ENCODE results near the gene FEV.
A peak's percentile ranks its signal among the peaks of the same experiment; 100 is the strongest.

Gene FEV

GRCh38 chr2:219017201-219017931 is 32.4 kb upstream of the FEV start:
- peak; percentile 73 for DNase-seq (ENCODE audit: low spot score)

DNA sequence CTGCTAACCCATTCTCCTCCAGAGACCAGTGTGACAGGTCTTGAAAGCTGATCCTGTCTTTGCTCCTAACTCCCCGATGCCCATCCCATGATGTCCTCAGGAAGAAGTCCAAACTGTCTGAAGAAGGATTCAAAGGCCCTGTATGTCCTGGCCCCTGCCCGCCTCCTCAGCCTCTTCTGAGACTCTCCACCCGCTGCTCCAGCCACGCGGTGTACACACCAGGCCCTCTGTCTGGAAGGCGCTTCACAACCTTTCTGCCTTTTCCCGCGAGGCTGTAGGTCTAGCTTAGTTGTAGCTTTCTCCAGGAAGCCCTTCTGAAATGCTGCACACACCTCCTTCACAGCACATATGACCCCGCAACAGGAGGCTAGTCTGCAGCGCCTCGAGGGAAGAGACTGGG is 31.7 kb upstream of the FEV start:
- no peak for DNase-seq (ENCODE audit: low spot score)

DNA sequence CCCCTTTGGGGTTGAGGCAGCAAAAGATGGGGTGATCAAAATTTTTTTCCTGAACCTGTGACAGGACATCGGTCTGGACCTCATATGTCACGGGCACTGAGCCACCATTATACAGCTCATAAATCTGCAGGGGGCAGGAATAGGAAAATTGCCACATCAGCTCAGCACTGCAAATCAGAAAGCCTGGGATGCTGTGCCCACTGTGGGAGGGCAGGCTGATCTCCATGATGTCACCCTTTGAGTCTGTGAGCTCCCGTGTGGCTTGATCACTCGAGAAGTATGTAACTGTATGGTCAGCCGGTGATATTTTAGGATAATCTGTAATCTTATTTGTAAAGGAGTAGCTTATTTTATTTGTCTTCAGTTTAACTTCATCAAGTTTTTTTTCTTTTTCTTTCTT is 25.9 kb upstream of the FEV start:
- DNase-seq (ENCODE audit: low spot score) = no peak

DNA sequence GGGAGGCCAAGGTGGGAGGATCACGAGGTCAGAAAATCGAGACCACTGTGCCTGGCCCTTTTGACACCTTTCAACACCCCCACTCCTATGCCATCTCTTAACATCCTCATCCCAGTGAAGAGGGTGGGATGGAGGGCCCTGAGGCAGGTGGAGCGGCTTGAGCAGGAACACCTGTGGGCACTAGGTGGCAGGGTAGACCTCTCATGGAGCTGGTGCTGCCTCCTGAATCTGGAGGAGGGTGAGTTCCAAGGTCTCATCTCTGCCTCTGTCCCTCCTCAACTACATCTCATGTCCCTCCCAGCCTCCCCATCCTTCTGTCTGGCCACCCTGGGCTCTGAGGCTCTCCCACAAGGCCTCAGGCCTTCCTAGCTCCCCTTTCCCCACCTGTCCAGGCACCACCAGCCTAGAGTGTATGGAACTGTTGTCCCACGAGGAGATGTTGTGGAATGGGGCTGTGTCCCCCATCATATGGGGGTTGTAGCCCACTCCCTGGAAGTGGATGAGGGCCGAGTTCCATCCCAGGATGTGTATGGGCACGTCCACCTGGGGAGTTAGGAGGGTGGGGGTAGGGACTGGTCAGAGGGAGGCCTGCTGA is 25.3 kb upstream of the FEV start:
- DNase-seq (ENCODE audit: low spot score) = no peak

- DNase-seq (ENCODE audit: low spot score) = no peak
Observed at GRCh38 chr2:219009294-219009693, 24.3 kb upstream of the FEV start.

- no peak for DNase-seq (ENCODE audit: low spot score)
Observed at GRCh38 chr2:219003979-219004378, 19.0 kb upstream of the FEV start.

DNA sequence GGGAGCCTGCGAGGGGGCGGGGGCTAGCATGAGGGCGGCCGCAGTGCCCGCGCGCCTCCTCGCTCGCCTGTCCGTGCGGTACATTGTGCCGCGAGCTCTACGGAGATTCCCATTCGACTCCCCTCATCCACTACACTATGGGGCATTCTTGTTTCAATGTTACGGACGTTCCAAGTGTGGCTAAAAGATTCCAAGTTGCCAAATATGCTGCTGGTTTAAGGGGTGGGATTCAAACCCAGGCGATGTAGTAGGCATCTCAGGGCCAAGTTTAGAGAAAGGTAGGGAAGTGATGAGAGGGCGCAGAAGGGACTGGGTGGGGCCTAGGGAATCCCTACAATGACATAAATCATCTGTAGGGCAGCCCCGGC is 18.3 kb upstream of the FEV start:
- DNase-seq (ENCODE audit: low spot score) = no peak

DNA sequence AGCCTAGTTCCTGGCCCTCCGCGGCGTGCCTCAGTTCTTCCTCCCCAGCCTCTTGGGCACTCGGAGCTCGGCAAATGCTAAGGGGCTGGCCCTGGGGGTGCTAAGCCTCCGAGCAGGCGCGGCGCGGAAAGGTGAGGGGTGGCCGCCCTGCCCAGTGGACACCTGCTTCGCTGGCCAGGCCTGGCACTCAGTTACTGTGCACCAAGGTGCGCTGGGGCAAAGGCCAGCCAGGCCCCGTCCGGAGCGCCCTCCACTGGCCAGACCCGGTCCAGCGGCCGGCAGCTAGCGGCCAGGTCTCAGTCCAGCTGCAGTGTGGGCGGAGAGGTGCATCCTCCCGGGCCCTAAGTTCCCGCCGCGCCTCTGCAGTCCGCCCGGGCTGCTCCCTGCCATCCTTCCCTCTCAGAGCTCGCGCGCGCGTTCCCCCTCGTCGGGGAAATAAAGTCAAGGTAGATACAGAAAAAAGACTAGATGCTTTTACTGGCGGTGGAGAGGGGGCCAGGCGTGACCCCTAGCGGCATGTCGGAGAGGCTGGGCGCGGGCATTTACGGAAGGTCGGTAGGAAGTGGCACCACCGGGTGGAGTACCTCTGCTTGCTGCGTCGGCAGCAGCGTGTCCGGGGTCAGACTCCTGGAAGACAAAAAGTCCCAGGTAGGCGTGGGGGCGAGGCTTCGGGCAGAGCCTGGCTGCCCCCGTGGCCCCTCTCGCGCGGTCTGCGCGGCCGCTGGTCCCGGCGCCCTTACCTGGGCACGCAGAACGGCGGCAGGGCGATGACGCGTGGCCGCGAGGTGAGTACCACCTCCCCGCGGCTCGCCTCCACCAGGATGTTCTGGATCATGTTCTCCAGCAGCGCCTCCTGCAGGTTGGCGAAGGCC is 17.6 kb upstream of the FEV start:
- DNase-seq (ENCODE audit: low spot score) = no peak

GRCh38 chr2:219001577-219002394 is 16.8 kb upstream of the FEV start:
- DNase-seq (ENCODE audit: low spot score) = no peak

DNA sequence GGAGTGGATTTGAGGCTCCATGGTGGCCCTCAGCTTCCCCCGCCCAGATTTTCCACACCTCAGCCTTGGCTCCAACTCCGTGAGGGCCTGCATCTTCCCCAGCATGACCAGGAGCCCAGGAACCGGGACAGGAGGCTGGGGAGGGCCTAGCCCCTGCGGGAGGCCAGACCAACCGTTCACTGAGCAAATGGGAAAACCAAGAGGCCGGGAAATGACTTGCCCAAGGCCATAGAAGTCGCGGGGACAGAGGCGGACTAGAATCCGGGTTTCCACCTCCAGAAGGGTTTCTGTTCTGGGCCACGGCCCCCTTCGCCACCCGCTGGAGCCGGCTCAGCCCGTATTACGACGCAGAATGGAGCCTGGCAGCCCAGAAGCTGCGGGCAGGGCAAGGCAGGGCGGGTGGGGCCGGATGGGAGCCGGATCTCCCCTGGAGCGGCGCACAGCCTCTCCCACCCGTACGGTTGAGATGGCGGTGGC is 16.2 kb upstream of the FEV start:
- DNase-seq (ENCODE audit: low spot score) = no peak

DNA sequence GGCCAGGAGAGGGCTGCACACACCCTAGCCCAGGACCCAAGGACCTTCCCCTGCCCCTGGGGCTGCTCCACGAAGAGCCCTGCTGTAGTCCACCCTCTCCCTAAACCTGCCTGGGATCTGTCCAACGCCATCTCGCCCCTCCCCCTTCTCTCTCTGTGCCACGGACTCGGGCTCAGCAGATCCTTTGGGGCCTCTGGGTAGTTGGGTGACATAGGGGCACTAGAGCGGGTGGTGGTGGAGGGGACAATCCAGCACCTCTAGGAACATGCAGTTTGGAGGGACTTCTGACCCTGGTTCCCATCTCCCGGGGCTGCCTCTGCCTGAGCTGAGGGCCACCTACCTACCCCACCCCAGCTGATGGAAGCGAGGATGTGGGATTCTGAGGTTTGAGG is 15.6 kb upstream of the FEV start:
- no peak for DNase-seq (ENCODE audit: low spot score)

DNA sequence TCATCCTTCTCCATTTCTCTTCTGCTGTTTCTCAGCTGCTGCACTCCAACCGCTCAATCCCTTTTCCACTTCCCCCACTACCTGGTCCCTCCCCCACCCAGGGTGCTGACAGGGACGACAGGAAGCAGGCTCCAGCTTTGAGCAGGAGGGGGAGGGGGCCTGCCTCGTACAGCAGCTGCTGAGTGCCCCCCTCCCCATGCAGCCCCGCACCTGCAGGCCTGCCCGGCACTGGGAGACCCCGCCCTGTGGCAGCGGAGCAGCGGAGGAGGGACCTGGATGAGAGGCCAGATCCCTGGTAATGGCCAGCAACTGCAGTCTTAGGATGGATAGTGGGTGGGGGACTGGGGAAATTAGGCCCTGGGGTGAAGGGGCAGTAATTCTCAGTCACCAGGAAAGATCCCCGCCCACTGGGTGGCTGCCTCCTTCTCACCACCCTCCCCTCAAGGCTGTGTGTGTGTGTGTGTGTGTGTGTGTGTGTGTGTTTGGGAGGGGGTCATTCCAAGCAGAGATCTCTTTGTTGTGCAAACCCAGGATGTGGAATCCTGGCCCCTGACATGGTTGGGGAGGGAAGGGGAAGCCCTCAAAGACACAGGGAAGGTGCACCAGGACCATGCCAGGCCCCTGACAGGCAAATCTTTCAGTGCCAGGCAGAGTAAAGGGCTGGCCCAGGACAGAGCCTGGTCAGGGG is 15.0 kb upstream of the FEV start:
- DNase-seq (ENCODE audit: low spot score) = no peak

GRCh38 chr2:218999021-218999880 is 14.3 kb upstream of the FEV start:
- no peak for DNase-seq (ENCODE audit: low spot score)

- no peak for DNase-seq (ENCODE audit: low spot score)
Observed at GRCh38 chr2:218998414-218999002, 13.5 kb upstream of the FEV start.

GRCh38 chr2:218997731-218998130 is 12.7 kb upstream of the FEV start:
- DNase-seq (ENCODE audit: low spot score) = no peak

DNA sequence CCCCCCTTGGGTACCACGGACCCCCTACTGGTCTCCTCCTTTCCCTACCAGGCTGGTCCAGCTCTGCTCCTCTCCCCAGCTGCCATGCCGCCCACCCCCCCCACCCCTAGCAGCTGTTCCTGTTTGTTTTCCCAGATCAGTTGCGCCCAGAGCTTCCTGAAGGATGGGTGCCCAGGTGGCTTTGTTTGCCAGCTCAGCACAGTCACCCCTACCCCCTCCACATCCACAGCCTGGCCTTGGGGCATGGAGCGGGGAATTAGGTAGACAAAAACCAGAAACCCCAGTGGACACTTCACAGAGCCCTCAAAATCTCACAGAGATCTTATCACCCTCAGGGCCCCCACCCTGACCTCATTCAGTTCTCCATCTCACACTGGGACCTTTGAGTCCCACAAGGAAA is 12.0 kb upstream of the FEV start:
- DNase-seq (ENCODE audit: low spot score) = no peak

- peak; percentile 75 for DNase-seq (ENCODE audit: low spot score)
Observed at GRCh38 chr2:218995972-218996711, 11.2 kb upstream of the FEV start.

GRCh38 chr2:218995561-218995960 is 10.6 kb upstream of the FEV start:
- DNase-seq (ENCODE audit: low spot score) = no peak

All from globus pallidus (tissue), 1 donor.